ENCODE data around the gene CLEC1A. TPM values are rescaled to one million over a fixed set of nuclear protein-coding genes. Genes with fewer than 3 reads are reported as not detected.

CLEC1A gene
- total RNA-seq, 1 donor from 2014 or later, result 0.62 TPM

DNA sequence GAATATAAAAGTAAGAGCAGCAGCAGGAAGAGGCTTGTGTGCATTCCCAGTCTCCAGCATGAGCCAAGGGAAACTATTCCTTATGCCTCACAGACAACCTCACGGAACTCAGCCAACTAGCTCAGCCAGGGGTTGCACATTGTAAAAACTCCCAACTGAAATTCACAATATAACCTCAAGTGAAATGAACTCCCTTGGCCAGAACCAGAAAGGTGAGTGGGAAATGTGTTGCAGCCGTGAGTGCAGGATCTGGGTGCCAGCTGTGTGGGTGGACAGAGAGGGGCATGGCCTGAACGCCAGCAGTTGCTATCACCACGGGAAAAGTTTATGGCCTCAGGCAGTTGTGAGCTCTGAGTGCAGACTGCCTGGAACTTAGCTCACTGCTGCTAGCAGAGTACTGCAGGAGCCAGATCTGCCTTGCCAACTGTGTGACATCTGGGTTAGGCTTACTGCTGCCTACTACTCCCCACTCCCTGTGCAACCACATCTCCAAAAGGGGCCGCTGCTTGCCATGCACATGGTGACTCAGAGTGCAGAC lies 2.3 kb upstream of the CLEC1A start:
- DNase-seq, result no peak

DNA sequence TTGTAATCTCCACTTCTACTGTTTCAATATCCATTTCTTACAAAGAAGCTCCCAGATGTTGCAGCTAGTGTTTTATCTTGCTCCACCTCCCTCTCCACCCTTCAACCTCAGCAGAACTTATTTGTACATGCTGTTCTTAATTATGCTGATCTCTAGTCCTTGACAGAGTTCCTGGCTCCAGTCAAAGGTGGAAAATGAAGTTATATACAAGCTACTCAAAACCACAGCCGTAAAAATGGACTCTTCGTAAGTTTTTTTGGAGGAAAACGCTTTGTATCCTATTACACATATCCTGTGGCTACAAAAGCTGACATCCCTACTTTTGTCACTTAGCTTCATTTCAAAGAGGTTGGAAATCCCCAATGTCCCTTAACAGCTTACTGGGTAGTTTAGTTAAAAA lies 1.3 kb downstream of the CLEC1A start:
- no peak for DNase-seq

DNA sequence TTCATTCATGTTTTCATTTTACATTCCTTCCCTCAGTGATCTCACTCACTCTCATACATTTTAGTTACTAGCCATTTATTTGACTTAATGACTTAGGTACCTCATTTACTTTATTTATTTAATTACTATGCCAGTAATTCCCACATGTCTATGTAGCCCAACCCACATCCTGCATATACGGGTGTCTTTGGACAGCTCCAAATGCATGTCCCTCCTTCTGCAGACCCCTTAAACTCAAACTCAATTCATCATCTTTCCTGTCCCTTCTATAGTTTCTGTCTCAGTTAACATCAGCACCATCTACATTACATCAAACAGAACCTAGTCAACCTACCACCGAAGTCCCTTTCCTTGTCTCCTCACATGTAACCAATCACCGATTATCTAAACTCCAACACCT lies 2.8 kb downstream of the CLEC1A start:
- no peak for DNase-seq

DNA sequence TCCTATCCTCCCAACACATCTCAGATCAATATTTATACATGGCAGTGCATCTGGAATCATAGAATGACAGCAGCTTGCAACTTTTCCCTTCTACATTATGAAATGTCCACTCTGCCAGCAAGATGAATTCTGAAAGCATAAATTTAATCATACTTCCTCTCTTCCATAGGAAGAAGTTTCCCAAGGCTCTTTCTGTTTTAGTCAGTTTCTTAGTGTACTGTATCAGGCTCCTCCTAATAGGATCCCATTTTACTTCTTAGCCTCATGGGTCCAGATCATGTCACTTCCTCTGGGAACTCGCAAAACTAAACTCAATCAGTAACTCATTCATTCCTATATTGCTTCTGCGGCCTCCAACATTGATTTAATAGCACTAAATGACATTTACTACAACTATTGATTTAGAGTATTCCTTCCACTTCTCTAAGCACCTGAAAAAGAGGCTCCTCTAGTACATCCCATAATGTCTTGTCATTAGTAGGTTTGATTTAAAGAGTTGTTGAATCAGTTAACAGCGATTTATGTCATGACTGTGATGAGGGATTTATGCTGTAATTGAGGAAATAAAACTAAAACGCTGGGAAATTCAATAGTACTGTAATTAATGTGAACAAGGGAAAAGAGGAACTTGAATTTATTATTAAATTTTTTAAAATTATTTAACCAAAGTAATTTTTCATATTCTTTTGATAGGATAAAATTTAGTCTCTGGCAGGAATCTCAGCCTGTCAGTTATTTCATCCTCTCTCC lies 4.0 kb downstream of the CLEC1A start:
- DNase-seq, result no peak

DNA sequence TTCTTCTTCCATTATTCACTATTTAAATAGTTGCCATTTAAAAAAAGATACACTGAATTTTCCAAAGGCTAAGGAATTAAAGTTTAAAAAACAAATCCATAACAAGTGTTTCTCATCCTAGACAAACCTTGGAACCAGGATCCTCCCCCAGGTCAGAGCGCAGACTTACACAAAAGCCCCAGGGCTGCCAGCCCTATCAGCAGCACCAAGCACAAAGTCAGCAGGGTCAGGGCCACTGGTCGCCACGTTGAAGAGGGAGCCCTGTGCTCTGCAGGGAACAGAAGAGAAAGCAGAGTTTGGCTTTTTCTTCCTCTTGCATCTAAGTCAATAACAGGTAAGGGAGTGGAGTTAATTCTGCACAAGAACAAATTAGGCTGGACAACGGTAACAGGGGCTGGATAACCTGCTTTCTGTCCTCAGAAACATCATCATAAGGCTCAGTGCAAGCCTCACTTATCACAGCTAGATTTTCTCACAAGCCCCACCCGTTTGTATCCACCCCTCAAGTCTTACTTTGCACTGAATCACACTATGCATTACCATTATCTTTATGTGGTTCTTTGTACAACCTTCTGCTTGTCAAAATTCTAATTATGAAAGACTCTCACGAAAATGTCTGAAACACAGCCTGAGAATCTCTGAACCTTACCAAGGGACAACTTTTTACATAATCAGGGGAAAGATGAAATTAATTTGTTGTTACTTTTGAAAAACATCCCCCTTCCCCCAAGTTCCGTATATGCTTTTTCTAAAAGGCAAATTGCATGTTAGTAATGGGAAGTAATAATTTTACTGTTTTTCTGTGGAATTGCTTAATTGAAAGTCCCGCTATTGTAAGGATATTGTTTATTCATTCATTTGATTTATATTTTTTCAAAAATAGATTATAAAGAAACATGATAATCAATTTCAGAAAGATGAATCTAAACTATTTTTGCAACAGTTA lies 9.6 kb downstream of the CLEC1A start:
- no peak for DNase-seq

DNA sequence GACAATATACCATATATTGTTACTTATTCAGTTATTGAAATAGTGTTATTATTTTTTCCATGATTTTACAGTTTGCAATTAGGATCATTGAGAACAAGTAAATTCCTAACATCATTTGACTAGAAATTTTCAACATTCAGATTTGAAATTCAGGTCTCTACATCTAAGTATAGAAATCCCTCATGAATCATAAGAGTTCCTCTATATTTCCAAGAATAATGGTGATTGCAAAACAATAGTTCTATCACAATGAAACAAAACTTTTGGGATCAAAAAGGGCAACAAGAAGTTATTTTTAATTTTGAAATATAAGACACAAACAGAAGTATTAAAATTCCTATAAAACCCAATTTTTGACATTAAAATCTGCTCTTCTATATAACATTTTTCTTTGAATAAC lies 10.8 kb downstream of the CLEC1A start:
- DNase-seq, result no peak

DNA sequence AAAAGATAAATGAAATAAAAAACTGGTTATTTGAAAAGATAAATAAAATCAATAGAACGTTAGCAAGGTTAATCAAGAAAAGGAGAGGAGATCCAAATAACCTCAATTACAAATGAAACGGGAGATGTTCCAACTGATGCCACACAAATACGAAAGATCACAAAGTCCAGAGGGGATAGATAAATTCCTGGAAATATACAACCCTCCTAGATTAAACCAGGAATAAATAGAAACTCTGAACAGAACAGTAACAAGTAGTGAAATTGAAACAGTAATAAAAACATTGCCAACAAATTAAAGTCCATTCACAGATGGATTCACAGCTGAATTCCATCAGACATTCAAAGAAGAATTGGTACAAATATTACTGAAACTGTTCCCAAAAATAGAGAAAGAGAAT lies 12.4 kb downstream of the CLEC1A start:
- DNase-seq, result no peak

DNA sequence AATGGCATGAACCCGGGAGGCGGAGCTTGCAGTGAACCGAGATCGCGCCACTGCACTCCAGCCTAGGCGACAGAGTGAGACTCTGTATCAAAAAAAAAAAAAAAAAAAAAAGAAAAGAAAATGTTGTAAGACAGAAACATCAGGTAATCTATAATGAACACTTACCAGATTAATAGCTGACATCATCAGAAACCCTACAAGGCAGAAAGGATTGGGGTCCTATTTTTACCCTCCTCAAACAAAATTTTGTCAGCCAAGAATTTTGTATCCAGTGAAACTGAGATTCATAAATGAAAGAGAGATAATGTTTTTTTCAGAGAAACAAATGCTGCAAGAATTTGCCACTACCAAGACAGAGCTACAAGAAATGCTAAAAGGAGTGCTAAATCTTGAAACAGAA lies 14.1 kb downstream of the CLEC1A start:
- DNase-seq, result no peak

DNA sequence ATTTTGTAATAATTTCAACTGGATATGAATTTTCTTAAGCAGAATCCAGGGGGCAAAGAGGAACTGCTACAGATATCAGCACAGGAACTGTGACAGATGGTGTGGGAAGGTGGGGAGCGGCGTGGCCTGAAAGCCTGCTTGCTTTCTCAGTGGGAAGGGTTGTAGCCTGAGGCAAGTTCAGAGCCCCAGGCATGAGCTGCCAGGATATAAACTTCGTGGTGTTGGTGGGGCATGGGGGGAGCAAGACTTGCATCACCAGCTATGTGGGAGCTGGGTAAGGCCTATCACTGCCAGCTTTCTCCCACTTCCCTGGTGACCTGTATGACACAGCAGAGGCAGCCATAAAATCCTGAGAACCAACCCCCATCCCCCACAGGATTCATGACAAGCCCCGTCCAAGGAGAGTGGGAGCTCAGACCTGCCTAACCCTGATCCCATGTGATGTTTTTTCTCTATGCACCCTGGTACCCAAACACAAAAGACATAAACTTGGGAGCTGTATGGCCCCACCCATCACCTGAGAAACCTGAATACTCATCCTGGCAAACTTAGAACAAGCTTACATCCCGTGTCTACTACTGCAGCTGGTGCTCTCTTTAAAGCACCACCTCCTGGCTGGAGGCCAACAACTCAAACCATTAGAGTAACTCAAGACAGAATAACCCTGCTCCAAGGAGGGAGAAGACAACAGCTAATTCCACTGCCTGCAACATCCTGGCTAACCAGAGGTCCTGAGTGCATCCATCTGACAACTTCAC lies 16.5 kb downstream of the CLEC1A start:
- DNase-seq, result no peak

DNA sequence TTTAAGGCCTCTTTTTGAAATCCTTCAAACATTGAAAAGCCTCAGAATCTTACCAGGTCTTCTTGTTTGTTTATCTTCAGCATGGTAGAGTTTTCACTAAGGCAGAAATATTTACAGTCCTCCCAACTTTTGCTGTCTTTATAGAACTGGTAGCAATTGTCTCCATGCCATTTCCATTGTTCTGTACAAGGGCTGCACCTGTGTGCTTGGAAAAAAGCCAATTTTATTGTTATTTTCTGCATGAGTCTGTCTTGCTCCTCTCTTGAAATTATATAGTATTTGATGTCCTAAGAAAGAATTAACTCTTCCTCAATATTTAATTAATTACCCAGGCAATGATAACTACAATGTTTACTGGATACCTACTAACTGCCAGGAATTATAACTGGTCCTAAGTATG lies 23.3 kb downstream of the CLEC1A start:
- no peak for DNase-seq

DNA sequence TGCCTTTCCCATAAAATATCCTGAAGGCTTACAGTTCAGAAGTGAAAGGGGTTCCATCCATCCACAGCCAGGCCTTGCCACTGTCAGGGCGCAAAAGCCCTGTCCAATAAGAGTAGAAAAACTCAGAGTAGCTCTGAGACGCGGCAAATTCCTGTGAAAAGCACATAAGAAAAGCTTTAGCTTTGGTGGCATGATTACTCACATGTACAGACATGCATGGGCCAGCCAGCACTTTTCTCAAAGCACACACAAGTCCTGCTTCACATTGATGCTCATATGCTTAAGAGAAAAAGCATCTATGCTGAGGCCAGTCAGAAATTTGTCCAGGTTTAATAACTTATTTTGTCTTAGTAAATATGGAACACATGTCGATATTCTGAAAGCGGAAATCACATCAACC lies 25.5 kb downstream of the CLEC1A start:
- no peak for DNase-seq

DNA sequence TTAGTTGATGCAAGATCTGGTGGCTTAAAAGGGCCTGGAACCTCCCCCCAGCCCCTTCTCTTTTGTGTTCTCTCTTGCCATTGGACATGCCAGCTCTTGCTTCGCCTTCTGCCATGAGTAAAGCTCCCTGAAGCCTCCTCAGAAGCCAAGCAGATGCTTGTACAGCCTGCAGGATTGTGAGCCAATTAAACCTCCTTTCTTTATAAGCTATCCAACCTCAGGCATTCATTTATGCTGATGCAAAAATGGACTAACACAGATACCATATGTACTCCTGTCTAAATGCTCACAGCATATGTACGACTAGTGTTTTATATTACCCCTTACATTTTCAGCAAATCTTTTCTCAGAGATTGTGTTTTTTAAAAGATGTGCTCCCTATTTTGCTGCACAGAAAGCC lies 26.7 kb downstream of the CLEC1A start:
- DNase-seq, result no peak

DNA sequence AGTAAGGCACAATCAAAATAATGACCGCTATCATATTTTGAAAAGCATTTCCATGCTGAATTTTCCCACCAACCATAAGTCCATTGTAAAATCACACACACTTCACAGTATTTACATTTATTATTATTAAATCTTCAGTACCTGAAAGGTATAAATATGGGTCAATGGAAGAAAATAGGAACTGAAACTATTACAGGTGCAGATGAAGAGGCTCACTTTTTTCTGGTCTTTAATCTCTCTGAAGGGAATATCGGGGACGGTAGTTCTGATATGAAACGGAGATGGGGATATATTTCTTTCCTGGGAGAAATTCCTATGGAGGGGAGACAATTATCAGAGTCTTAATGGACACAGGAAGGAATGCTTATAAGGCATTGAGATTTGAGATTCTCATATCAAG lies 28.4 kb downstream of the CLEC1A start:
- no peak for DNase-seq

DNA sequence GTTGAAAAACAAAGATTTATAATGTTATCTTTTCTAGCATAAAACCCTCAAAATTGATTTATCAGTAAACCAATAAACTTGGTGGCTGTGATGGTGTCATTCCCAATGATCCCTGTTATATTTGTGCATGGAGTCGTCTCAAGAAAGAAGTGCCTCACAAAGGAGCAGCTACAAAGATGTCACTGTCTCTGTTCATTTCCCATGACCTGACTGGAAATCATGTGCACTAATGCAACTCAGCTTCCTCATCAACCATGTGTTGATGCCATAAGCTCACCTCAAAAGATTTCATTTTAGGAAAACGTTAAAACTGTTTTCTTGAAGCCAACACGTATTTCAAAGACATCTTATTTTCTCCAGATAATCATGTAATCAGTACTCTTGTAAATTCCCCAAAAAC lies 28.8 kb downstream of the CLEC1A start:
- DNase-seq, result no peak

DNA sequence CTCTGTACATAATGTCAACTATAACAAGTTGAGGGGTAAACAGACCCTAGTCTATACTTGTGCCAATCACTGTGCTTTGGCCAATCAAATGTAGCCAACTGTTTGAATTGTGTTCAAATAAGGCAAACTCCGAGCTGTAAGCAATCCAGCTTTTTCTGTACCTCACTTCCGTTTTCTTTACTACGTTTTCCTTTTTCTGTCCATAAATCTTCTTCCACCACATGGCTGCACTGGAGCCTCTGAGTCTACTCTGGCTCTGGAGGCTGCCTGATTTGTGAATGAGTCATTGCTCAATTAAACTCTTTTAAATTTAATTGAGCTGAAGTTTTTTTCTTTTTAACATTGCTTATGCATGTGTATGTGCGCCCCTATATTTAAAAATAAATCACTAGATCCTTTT lies 29.7 kb downstream of the CLEC1A start:
- DNase-seq, result no peak

DNA sequence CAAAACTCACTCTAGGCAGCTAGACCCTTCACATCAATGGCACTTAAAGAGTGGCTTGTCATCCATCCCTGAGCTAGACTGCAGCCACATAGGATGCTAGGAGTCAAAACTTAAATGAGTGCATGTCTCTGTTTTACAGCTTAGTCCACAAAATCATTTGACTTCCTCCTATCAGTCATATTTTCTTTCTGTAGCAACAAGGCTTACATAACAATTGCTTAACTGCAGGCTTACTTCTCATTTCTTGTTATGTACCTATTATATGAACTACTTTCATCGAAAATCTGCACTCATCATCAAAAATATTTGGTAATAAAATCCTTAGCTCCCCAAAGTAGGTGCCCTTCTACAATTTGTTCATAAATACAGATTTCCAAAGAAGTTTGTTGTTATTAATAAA lies 30.1 kb downstream of the CLEC1A start:
- DNase-seq, result no peak

DNA sequence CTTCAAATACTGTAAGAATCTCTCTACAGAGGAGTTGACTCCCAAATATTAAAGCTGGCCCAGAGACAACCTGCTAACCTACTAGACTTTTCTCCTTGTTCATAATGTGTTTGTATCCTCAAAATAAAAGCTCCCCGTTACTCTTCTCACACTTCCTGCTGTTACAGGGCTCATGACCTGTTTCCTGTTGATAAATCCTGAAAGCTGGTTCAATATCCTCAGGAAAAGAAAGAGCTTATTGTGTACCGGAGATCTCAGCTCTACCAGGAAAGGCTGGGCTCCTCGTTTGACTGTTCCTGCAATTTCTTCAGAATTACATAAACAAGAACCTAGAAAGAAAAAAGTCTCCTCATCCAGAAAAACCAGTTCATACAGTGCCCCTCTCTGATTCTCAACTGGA lies 30.8 kb downstream of the CLEC1A start:
- DNase-seq, result no peak

DNA sequence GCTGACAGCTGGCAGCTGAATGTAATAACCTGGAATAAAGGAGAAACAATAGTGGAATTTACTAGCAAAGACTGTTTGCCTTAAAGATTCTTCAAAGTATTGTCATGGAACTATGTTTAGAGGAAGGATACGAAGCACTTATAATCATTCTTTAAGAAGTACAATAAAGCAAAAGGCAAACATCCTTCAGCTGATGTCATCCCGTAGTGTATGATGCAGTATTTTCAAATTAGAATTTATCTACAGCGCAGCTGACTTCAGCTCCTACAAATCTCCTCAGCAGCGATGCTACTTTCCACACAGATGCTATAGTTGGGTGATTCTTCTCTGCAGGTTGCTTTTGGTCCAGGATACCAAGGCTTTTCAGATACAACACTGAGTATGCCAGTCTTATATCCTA lies 31.5 kb downstream of the CLEC1A start:
- no peak for DNase-seq

DNA sequence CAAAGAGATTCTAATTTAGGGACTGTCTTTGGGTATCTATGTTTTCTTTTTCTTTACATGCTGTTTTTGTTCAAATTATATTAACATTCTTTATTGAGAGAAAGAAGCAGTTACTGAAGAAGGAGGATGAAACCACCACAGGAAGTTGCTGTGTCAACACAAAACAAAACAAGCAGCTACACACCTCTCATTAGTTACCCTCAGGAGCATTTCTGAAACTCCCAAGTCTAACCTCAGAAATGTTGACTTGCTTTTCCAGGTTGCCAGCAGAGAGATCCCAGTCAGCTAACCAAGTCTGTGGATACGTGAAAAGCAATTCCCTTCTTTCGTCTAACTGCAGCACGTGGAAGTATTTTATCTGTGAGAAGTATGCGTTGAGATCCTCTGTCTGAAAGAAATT lies 33.5 kb downstream of the CLEC1A start:
- no peak for DNase-seq

DNA sequence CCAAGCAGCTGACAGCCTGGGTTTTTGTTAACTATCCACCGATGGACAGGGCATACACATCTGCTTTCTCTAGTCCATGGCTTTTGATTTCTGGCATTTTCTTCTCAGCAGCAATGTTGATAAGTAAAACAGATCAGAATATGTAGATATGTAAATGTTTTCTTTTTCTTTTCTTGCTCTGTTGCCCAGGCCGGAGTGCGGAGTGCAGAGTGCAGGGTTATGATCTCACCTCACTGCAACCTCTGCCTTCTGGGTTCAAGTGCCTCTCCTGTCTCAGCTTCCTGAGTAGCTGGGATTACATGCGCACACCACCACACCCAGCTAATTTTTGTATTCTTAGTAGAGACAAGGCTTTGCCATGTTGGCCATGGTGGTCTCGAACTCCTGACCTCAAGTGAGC lies 40.4 kb downstream of the CLEC1A start:
- no peak for DNase-seq

DNA sequence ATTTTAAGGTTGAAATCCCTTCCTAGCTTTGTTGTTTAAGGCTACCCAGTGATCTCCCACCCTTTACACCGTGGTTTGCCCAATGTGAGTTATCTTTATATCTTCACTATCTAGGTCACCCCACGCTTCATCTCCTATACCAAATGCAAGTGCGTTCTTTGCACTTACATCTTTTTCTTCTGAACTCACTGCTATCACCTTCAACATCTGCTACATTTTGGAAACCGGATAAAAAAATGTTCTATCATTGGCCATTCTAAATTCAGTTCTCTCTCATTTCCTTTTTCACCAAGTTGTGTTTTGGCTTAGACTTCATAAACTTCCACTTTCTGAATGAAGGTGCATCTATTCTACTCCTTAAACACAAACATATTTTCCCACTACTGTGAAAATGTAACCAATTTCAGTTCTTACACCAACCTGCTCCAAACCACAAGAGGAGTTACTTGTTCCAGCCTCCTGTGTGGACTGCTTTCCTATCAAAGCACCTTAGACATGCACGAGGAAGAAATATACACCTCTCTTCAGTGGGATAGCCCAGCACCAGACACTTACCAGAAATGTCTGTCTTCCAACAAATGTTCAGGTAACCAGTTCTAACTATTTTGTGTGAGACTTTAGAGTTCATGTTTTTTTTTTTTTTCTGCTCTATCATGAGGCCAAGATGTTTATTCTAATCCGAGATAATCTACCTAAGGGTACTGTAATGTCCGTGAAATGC lies 46.4 kb downstream of the CLEC1A start:
- DNase-seq, result no peak

DNA sequence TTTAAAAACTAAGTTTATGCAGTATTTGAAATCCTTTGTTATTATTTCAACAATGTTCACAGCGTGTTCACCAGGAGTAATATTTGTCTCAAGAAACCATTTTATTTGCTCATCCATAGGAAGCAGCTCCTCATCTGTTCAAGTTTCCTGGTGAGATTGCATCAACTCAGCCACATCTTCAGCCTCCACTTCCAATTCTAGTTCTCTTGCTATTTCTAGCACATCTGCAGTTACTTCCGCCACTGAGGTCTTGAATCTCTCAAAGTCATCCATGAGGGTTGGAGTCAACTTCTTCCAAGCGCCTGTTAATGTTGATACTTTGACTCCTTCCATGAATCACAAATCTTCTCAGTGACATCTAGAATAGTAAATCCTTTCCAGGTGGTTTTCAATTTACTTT lies 50.3 kb downstream of the CLEC1A start:
- DNase-seq, result no peak
